Measurements from ENCODE around the gene NOTUM.

NOTUM gene

GRCh38 chr17:81929253-81930141 is 31.5 kb downstream of the NOTUM start:
- Histone ChIP-seq H3K27ac (no peak overlapping the region), H3K9me3 (no peaks in the 10 kb centered on the region), H3K4me1 (ENCODE audit: control insufficient read depth in 1 of 2, insufficient read depth in 1 of 2, low read depth in 1 of 2, low read length in 1 of 2) (peaks cover 44 to 45% of the 10 kb centered on the region in 2 experiments), H3K36me3 (no peaks in the 10 kb centered on the region), H3K4me3 (ENCODE audit: low read depth in 1 of 2, low read length in 1 of 2) (no peak overlapping the region), H3K27me3 (peaks cover 67% of the 10 kb centered on the region)
- no peak for TF ChIP-seq CTCF (IDR thresholded peaks at IDR 0.05)

- Histone ChIP-seq H3K4me1 (ENCODE audit: control insufficient read depth in 1 of 2, insufficient read depth in 1 of 2, low read depth in 1 of 2, low read length in 1 of 2) (peaks cover 45% of the 10 kb centered on the region in 2 experiments), H3K27ac (no peak overlapping the region), H3K27me3 (peaks cover 59% of the 10 kb centered on the region), H3K36me3 (no peaks in the 10 kb centered on the region), H3K9me3 (no peaks in the 10 kb centered on the region), H3K4me3 (ENCODE audit: low read depth in 1 of 2, low read length in 1 of 2) (peak overlapping the region; percentile 78 to 83)
- TF ChIP-seq CTCF (IDR thresholded peaks at IDR 0.05), result no peak
Measured at GRCh38 chr17:81928544-81929252, 32.3 kb downstream of the NOTUM start.

DNA sequence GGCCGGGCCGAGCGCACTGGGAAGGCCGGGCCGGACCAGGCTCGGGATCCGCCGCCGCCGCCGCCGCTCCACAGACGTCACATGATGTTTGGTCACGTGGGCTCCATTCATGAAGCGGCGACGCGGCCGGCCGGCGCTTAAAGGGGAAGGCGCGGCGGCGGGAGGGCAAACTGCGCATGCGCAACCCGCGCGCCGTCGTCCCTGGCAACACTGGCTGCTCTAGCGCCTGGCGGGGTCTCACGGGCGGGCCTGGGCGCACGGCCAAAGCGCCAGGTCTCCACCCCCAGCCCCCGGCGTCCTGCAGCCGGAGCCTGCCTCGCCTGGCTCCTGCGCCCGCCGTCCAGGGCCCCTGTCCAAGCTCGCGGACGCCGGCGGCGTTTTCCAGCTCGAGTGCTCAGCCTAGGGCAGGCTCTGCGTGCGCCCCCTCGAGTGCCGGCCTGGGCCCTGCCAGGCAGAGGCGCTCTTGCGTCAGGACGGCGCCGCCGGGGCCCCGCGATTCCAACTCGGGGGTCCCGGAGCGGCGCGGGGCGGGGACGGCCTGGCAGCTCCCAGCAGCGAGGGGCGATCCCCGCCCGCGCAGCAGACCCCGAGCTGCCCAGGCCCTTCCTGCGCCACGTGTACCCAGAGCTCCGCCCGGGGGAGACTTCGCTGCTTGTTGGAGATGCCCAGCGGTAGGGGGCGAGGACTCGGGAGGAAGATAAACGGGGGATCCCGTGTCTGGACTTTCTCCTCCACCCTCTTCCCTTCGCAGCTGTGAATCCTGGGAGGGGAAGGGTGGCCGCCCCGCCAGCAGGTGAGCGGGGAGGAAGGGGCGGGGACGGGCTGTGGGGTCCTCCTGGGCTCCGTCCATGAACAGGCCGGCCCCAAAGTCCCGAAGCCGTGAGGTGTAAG is 33.1 kb downstream of the NOTUM start, which contains the start of gene MAFG:
Gene MAFG (minus strand): TSS at position 83 of the 891 bp plus-strand sequence. CDS start 4,550 bp downstream, outside the sequence.
- no peaks in the 10 kb centered on the region for H3K36me3 ChIP-seq
- H3K4me1 ChIP-seq (ENCODE audit: control insufficient read depth in 1 of 2, insufficient read depth in 1 of 2, low read depth in 1 of 2, low read length in 1 of 2), result peaks cover 51 to 53% of the 10 kb centered on the region in 2 experiments
- peaks cover 51% of the 10 kb centered on the region for H3K27me3 ChIP-seq
- peak; percentile 22 for TF ChIP-seq CTCF (IDR thresholded peaks at IDR 0.05)
- peak within 1 kb of the TSS; percentile 83 to 88 for H3K4me3 ChIP-seq (ENCODE audit: low read depth in 1 of 2, low read length in 1 of 2)
- H3K9me3 ChIP-seq, result no peaks in the 10 kb centered on the region
- peak within 1 kb of the TSS; percentile 95 for H3K27ac ChIP-seq

DNA sequence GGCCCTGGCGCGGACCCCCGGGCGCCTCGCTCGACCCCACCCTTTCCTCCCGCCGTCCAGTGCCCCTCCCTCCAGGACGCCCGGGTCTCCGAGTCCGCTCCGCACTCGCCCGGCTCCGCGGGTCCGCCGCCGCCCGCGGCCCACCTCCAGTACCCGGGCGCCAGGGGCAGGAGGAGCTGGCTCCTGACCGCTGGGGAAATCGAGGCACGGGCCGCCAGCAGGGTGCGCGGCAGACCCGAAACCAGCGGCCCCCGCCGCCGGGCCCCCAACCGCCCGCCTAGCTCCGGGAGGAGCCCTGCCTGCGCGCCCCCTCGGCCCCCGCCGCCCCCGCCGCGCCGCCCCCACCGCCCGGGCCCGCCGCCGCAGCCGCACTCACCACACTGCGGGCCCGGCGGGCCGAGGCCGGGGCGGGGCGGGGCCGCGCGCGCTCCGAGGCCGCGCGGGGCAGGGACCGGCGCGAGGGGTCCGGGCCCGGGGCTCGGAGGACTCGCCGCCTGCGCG is 33.8 kb downstream of the NOTUM start:
- H3K27ac ChIP-seq, result peak overlapping the region; percentile 95
- no peak for TF ChIP-seq CTCF (IDR thresholded peaks at IDR 0.05)
- no peaks in the 10 kb centered on the region for H3K9me3 ChIP-seq
- H3K4me1 ChIP-seq (ENCODE audit: control insufficient read depth in 1 of 2, insufficient read depth in 1 of 2, low read depth in 1 of 2, low read length in 1 of 2), result peaks cover 58 to 60% of the 10 kb centered on the region in 2 experiments
- peak overlapping the region; percentile 83 to 88 for H3K4me3 ChIP-seq (ENCODE audit: low read depth in 1 of 2, low read length in 1 of 2)
- H3K27me3 ChIP-seq, result peaks cover 44% of the 10 kb centered on the region
- no peaks in the 10 kb centered on the region for H3K36me3 ChIP-seq

Data from neutrophil (primary cell).